Tibial nerve (tissue), 3 donors: Measurements from ENCODE around the gene GOLGA7B.

Source experiments
- CTCF ChIP-seq, 5 experiments: fragments of 200-600 bp in 3 of 5; fragments of 450-650 bp in 2 of 5; sonication (generic) in 3 of 5; IDR thresholded peaks; one replicate each; pipeline ENCODE4 v1.5.1; 2016 to 2019; ENCODE audit warnings: antibody characterized with exemption in 5 of 5, mild to moderate bottlenecking in 3 of 5, moderate library complexity in 2 of 5
- POLR2A ChIP-seq, 2 donors: fragments of 450-650 bp; IDR thresholded peaks; one replicate each; pipeline ENCODE4 v1.6.1; 2017; ENCODE audit warnings: antibody characterized with exemption in 2 of 2, mild to moderate bottlenecking in 2 of 2, moderate library complexity in 2 of 2

GRCh38 chr10:97821308-97822038 lies 28.2 kb upstream of the GOLGA7B start:
- TF ChIP-seq CTCF (IDR thresholded peaks at IDR 0.05) (no peak), POLR2A (IDR thresholded peaks at IDR 0.05) (no peak)
